AML-193 (cell line): ENCODE results near the gene TBK1.

Experiments used
- DNase-seq, 2 experiments: peaks; one replicate each; lab custom pipeline; 2025; lab: John Stamatoyannopoulos, UW

The TBK1 gene

DNA sequence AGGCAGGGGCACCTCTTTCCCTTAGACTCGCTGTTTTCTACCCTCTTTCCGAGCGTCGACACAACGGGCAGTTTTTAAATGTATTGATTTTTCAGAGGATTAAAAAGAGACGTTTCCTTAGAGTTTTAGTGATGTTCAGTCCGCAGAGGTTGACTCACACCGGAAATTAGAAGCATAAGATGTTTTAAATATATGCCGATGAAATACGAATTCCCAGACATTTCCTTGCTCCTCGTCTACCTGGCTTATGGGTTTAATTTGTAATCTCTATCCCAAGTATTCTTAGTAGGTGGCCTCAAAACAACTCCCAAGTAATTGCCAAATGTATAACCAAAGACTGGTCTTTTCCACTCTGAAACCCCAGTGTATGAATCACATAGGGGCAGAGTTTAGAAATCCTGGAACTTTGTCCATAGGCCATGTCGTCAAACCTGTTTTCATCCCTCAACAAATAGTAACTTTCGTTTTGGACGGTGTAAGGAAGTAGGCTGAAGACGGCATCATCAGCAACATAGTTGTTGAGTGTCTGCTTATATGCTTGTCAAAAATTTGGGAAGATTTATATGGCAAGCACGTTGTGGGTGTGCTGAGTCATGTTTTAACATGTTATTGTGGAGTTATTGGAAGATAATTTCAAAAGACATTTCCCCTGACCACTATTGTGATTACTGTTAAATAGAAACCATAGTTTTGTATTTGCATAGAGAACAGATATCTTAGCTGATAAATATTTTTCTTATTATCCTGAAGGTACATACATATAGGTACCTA lies 824 bp downstream of the TBK1 start:
- DNase-seq, result peak; percentile 28 to 36

DNA sequence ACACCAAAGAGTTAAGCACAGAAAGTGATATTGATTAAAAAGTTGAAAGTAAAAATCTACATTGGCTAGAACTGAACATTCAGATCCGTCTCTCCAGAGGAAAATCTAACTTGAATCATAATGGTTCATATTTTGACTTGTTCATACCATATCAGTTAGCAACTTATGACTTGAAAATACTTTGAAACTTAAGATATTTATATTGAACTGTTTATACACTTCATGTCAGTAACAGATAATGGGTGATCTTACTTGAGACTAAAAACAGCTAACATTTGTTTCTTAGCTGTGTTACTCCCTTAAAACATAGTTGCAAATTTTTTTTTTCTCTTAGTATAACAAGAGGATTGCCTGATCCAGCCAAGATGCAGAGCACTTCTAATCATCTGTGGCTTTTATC lies 3.6 kb downstream of the TBK1 start:
- no peak for DNase-seq

DNA sequence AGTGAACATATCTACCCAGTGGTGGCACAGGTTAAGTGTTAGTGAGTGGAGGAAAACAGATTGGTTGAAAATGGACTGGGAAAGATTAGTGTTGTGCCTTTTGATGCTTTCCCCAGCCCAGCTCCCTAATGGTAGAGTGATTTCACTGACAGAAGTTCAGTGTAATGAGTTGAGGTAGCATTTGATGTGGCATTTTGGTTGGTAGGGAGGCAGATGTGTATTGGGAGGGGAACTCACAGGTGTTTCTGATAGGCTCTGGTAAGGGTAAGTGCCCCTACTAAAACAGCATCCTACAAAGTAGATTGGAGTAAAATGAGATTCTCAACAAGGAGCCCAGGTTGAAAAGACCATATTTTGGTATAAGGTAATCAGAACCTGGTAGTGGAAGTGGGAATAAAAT lies 4.2 kb downstream of the TBK1 start:
- no peak for DNase-seq

DNA sequence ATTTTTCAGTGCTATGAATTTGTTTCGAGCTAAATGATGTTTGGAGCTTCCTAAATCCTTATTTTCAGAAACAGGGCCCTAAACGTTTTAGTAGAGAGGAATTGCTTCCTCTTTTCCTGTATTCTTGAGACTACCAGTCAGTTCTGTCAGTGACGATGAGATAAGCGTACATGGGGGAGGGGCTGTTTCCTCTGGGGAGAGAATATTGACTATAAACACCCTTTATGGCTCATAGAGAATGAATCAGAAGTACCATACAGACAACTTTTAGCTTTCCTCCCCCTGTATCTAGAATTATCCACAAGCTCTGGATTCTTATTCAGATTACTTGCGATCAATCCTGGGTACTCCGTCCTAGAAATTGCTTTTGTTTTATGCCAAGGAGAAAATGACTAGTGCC lies 5.1 kb downstream of the TBK1 start:
- DNase-seq, result no peak

DNA sequence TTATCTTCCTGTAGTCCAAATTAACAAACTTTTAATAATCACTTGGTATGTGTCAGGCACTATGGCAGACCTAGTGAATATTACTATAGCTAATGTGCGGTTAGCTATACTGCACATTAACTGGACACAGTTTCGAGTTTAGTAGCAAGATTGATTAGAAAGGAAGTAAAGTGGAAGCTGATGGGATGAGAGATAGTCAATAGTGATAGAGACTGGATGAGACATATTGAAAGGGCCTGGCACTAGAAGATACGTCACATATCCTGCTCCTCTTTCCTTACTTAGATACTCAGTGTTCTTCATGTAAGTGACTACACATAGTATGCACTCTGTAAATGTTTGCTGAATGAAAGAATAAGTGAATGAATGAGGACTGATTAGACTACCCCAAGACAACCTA lies 5.5 kb downstream of the TBK1 start:
- no peak for DNase-seq

DNA sequence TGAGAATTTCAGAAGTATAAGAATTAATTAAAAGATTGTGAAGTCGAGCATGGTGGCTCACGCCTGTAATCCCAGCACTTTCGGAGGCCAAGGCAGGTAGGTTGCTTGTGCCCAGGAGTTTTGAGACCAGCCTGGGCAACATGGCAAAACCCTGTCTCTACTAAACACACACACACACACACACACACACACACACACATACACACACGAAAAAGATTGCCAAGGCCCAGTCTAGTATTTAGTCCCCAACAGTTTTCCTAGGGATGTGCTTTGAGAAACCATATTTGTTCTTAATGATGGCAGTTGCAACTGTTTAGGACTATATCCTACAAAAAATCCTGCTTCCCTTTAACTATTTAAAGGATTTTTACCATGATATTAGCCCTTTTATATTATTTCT lies 6.0 kb downstream of the TBK1 start:
- no peak for DNase-seq

DNA sequence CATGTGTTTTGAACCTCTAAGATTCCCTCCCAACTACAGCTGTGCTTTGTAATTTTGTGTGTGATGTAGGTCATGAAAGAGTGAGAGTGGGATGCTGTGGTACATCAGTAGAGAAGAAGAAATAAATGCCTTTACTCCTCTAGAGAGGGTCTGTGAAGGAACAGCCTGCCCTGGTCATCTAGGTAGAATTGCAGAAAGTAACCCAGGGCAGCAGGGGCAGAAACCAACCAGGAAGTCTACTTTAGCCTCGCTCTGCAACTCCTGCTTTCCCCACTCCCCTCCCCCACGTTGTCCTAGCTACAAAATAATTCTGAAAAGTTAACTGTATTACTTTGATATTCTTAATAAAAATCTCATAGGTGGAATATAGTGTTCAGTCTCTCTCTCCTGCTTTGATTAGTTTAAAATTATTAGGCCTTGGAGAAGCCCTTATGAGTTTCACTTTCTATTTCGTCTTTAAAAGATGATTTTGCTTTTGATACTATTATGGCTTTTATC lies 7.5 kb downstream of the TBK1 start:
- peak; percentile 12 to 25 for DNase-seq

DNA sequence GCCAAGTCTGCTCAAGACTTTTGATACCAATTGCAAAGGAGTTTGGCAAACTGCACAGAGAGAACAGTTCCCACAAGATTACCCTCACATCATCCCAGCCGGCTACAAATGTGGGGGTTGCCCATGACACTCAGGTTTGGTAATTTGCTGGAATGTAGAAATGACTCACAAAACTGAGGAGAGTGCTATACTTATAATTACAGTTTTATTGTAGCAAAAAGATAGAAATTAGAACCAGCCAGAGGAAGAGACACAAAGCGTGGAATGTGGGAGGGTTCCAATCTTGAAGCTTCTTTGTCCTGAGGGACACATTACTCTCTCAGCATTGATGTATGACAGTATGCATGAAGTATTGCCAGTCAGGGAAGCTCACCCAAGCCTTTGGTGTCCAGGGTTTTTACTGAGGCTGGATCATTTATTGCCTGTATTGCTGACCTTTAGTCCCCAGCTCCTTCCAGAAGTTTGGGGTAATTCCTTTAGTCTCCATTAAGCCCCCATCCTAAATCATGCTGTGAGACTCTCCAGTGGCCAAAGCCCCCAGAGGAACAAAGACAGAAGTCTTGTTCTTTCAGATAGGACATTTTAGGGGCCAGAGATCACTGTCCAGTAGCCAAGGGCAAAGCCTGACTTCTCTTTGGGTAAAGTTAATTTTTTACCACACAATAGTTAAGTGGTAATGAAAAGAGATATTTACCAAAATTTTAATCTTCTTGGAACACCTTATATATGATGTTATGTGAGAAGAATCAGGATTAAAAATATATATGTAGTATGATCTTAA lies 9.9 kb downstream of the TBK1 start:
- no peak for DNase-seq

DNA sequence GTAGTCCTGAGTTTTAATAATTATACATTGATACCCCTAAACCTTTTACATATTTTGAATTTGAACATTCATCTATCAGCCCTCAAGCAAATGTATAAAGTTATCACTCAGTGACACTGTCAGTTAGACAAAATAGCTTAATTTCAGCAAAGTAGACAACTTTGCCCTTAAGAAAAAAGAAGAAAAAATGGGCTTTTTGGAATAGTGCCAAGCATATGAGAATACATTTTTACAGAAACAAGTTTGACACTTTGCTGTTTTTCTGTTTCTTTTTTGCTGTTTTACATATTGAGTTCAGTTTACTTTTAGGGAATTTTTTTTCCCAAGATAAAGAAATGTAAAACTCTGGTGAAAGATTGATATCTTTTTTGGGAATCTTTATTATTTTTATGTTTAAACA lies 14.3 kb downstream of the TBK1 start:
- DNase-seq, result no peak

DNA sequence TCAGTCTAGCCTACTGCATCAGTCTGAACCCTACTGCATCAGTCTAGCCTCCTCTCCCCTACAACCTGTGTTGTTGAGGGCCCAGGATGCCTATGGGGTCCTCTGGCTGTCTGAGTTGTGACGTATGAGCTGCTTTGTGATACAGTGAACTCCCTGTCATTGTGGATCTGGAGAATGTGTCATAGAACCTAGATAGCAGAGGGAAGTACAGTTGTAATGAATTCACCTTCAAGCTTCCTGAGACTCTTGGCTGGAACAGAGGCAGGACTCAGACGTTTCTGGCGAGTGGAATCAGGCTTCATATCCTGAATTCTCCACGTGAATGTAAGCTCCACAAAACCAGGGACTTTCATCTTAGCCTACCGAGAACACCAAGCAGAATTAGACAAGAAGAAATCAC lies 17.0 kb downstream of the TBK1 start:
- no peak for DNase-seq

DNA sequence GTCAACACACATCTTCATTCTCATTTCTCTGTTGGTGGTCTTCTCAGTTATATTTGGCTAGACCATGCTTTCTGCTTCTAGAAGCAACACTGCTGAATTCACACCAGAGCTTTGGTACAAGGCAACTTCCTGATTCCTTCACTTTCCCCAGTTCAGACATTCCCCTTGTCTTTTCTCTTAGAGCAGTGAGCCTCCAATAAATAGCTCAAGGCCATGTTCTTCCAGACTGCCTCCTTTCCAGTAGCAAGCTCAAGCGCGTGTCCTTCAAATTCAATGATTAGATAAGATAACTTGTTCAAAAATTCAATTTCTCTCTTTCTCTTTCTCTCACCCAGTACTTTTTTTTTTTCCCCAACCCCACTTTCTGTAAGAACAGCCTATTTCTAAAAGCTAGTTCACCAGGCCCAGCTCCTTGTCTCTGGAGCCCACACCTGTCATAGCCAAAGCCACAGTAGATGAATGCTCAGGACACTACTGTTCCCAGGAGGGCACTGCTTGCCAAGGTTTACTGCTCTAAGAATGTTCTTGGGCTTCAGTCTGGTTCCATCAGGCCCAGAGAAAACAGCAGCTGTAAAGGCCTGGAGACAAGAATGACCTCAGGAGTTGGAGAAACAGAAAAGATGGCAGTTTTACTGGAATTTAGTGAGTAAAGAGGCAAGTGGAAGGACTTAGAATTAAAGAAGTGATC lies 17.7 kb downstream of the TBK1 start:
- DNase-seq, result no peak

DNA sequence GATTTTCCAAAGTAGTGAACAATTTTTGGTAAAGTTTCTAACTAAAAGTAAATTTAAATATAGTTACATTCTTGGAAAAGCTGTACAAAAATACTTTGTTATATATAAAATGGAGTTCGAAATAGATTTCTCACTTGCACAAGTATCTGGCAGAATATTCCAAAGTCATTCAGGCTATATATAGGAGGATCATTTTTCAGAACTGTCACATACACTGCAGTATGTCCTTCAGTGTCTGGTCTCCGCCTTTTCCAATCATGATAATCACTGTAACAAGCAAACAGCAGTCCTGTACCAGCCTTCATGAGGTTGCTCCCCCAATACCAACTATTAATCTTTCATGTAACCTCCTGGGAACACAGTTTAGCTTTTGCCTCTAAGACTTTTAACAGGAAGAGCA lies 18.6 kb downstream of the TBK1 start:
- DNase-seq, result no peak

DNA sequence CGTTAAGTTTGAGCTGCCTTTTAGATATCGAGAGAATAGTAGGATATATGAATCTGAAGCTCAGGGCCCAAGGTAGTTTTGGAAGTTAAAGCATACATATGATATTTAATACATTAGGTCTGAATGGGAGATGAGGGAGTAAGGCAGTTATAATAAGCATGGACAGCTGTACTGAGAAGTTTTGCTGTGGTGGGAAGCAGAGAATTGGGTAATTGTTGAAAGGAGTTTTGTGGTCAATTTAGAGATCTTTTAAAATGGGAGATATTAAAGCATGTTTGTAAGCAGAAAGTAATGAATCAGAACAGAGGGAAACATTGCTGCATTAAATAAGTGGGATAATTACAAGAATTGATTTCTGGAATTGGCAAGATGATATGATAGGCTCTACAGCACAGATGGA lies 21.3 kb downstream of the TBK1 start:
- DNase-seq, result no peak

DNA sequence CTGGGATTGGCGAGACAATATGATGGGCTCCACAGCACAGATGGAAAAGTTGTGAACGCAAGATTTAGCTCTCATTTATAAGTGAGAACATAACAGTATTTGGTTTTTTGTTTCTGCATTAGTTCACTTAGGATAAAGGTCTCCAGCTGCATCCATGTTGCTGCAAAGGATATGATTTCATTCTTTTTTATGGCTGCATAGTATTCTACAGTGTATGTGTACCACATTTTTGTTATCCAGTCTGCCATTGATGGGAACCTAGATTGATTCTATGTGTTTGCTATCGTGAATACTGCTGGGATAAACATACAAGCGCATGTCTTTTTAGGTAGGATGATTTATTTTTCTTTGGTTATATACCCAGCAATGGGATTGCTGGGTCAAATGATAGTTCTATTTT lies 23.6 kb downstream of the TBK1 start:
- no peak for DNase-seq

DNA sequence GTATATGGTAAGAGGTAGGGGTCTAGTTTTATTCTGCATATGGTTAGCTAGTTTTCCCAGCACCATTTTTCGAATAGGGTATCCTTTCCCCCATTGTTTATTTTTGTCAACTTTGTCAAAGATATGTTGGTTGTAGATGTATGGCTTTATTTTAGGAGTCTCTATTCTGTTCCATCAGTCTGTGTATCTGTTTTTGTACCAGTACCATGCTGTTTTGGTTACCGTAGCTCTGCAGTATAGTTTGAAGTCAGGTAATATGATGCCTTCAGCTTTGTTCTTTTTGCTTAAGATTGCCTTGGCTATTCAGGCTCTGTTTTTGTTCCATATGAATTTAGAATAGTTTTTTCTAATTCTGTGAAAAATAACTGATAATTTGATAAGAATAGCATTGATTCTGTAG lies 24.9 kb downstream of the TBK1 start:
- DNase-seq, result no peak

DNA sequence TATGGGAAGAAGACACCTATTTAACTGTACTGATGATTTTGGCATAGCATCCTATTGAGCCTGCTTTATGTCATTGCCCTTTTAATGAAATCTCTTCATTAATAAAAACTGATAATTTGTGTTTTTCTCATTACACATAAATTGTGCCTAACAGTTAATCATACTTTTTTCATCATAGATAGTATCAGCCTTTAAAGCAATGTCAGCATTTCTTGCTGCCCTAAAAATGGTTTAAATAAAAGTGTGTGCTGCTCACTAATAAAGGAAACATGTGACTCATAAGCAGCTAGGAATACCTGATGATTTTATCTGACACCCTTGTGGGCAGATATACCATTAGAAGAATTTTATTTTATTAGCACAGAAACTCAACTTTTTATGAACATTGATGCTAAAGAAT lies 26.7 kb downstream of the TBK1 start:
- DNase-seq, result no peak

DNA sequence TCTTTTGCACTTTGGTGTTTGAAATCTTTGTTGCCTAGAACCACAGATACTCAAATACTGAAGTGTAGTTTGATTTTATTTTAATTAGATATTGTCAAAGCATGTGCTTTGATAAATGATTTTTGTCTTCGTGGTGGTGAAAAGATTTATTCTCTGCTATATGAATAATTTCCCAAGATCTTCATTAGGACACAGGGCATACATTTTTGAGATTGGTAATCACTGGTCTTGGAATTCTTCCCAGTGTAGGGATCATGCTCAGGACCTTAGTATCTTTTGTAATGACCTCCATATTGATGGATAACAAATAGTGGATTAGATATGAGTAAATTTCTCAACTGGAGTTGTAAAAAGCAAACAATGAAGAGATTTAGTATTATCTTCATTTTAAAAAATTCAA lies 28.2 kb downstream of the TBK1 start:
- DNase-seq, result no peak

DNA sequence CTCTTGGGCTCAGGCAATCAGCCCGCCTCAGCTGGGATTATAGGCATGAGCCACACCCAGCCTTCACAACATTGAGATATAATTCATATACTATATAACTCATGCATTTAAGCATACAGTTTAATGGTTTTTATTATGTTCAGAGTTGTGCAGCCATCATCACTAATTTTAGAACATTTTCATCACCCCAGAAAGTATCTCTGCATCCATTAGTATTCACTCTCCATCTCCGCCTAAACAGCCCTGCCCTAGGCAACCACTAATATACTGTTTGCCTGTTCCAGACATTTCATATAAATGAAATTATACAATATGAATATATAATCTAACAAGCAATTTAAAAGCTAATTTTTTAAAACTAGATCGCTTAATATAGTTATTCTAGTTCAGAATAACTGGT lies 34.7 kb downstream of the TBK1 start:
- no peak for DNase-seq

DNA sequence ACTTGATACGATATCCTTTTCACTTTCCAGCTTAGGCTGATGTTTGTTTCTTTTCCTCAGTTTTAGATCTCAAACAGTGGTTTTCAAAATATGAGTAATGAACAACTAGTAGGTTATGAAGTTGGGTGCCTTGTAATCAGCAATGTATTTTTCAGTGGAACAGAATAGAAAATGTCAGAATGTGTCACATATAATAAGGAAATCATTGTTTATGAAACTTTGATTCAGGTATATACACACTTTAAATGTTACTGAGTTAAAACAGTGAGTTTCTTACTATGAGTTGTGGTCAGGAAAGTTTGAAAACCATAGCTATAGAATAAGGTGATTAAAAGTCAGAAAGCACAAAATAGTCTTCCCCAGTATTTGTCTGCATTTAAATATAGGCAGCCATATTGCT lies 39.8 kb downstream of the TBK1 start:
- DNase-seq, result no peak

DNA sequence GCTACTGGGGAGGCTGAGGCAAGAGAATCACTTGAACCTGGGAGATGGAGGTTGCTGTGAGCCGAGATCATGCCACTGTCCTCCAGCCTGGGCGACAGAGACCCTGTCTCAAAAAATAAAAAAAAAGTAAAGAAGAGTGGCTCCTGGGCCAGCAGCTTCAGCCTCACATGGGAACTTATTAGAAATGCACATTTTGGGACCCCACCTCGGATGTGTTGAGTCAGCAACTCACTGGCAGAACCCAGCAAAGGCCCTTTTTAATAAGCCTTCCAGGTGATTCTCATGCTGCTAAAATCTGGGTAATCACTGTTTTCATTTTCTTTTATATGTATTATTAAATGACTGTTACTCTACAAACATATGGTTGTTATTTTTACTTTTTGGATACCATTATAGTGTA lies 41.6 kb downstream of the TBK1 start:
- DNase-seq, result no peak

DNA sequence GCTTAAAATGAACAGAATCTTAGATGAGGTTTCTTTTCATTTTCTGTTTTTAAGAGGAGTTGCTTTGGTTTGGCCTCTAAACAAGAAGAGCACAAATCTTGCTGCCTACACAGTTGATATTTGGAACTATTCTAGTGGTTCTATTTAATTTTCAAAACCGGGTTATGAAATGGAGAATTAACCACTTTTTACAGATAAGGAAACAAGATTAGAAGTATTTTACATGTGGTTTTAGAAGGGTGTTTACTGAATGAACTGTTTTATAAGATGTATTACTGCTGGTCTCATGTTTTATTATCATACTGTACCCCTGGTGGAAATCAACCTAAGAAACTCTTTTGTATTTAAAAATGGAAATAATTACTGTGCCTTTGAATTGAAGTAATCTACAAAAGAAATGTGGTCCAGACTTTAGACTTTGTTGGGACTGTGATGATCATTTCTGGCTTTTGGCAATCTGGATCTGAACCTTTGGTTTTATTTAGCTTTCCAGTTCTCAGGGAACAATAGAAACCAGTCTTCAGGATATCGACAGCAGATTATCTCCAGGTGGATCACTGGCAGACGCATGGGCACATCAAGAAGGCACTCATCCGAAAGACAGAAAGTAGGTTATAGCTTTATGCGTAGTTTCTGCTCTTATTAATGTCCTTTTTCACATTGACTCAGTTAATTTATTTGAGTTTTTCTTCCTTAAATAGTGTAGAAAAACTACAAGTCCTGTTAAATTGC lies 43.2 kb downstream of the TBK1 start:
- no peak for DNase-seq

DNA sequence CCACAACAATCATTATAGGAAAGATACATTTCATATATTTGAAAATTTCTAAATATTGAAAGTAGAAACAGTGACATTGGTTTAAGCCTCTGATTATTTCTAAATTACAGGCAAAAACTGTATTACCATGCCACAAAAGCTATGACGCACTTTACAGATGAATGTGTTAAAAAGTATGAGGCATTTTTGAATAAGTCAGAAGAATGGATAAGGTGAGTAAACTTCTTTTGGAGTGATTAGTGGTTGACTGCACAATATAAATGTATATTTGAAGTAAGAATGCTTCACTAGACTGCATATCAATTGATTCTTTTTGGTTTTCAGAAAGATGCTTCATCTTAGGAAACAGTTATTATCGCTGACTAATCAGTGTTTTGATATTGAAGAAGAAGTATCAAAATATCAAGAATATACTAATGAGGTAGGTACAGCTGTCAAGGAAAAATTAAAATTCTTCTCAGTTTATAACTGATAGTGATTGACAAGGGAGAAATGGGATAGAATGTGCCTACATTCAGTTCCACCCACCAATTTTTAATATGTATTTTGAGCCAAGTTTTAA lies 45.0 kb downstream of the TBK1 start:
- DNase-seq, result no peak
